Measurements from ENCODE around the gene DAZL.

The DAZL gene

GRCh38 chr3:16546186-16547010 lies 58.8 kb downstream of the DAZL start:
- DNase-seq (ENCODE audit: low read depth in 1 of 2, low spot score in 1 of 2) = no peak

- no peak for DNase-seq (ENCODE audit: low read depth in 1 of 2, low spot score in 1 of 2)
Measured at GRCh38 chr3:16545413-16546185, 59.6 kb downstream of the DAZL start.

GRCh38 chr3:16543242-16543864 lies 61.9 kb downstream of the DAZL start:
- DNase-seq (ENCODE audit: low read depth in 1 of 2, low spot score in 1 of 2) = no peak

- no peak for DNase-seq (ENCODE audit: low read depth in 1 of 2, low spot score in 1 of 2)
Measured at GRCh38 chr3:16538507-16538906, 66.7 kb downstream of the DAZL start.

- no peak for DNase-seq (ENCODE audit: low read depth in 1 of 2, low spot score in 1 of 2)
Measured at GRCh38 chr3:16536996-16537395, 68.2 kb downstream of the DAZL start.
